GM18858 (cell line): ENCODE results near the gene NFIA.

Experiments used
- ATAC-seq: cut with Tn5 transposase; IDR thresholded peaks from one replicate; pipeline ENCODE4 v1.9.1; 2021; ENCODE audit not compliant: unreplicated experiment

NFIA gene

DNA sequence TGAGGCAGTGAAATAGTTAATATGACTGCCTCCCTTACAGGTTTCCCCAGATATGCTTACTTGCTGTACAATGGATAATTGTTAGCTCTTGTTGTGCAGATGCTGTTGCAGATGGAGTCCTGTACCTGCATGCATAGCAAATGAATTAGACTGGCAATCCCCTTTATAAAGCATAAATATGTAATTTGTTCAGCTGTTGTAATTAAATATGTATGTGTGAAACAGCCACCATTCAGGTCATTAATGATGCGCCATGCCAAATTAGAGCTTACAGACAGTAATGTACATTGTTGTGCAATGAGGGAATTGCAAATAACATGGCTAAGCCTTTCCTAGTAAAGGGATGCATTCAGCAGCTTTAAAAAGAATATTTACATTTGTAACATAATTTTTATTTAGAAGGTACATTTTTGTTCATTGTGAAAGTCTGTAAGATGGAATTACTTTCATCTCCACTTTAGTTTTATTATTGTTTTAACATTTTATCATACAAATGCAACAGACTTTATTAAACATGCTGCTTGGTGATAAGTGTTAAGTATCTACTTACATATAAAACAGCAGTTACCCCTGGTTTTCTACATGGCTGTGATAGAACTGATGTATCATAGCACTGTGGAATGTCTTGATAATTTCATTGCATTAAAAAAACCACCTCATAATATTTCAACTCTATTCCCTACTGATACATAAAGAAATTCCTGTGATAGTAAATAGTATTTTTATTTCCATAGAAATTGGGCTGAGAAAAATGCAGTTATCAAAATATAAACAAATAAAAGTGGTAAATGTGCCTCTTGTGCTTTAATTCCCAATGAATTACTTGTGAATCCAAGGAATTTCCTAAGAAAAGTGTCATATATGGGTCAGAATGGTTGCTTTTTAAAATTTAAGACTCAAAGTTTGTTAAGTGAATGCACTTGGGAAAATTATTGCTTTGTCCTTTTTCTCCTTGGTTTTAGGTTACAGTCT, 99.0 kb downstream of the NFIA start:
- no peak for ATAC-seq

DNA sequence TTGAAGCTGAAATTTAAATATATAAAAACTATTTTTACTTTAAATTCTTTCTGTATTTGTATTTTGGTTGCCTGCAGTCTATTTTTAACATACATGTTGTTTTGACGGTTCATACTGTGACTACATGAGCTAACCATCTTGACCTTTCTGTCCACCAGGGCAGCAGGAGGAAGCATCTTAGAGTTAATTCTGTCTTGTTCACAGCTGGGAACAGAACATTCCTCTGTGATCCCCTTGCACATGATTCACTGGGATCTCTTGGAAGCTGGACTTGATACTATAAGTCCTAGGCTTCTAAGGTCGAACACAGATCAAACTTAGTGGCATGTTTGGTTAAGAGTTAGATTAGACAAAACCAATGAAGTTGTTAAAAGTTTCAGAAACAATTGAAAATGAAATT, 99.7 kb downstream of the NFIA start:
- no peak for ATAC-seq

- ATAC-seq = no peak
Measured at GRCh38 chr1:61182480-61182879, 100.1 kb downstream of the NFIA start.

DNA sequence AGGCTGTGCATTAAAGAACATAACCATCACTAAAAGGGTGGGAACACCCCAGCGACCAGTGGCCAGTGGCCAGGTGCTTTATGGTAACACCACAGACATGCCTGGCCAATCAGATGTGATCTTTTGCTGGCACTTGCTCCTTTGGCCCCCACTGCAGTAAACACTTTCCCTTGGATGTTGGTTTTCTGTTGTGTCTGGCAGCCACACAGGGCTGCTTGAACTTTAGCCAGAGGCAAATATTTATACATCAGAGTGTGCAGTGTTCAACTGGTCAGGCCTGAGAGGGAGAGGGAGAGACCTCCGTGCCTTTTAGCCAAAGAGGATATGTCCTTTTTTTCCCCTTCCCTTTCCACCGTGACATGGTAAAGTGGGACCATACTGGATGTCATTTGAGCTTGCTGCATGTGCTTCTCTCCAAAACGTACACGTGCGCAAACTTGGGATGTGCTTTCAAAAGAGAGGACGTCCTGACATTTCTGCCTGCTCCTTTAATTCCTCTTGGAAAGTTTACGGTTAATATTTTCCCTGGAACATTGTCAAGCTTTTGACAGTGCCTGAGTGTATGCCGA, 101.2 kb downstream of the NFIA start:
- no peak for ATAC-seq

DNA sequence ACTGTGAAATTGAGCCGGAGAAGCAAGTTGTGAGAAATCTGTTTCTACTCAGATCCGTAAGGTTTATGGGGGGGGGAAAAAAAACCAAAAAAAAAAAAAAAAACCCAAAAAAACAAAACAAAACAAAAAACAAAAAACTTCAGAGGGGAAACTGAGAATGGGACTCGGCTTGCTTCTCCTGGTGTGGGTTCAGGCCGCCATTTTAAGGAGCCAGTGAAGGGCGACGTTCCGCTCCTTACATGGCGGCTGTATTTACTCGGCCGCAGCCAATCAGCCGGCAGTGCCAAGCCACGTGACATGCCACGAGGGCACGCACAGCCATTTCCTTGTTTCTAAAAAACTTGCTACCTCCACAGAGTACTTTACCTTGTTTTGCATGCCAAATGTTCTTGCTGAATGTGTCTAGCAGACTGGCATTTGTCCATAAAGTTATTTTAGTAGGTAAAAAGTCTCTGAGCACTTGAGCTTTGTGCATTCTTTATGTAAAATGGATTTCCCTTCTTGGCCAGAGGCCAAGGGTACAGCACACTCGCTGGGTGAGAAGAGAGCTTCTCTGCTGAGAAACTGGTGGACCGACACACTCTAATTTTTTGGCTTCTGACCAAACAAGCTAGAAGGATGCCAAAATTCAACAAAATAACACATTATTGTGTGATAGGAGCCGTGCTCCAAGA, 101.8 kb downstream of the NFIA start:
- ATAC-seq = no peak

DNA sequence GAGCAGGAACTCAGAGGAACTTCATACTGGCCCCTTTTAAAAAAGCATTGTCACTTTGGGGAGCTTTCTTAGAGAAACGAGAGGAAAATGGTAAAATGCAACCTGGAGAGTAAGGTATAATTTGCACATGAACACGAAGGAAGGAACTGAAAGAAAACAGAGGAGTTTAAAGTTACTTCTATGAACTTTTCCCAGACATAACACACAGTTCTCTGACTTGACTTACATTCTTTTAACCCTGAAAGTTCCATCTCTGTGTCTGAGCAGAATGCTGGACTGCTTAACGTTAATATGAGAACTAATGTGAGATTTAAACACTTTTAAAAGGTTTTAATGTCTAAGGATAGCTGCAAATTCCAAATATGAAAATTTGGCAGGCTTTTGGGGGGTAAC, 102.3 kb downstream of the NFIA start:
- ATAC-seq = no peak

GRCh38 chr1:61186753-61187152, 104.4 kb downstream of the NFIA start:
- no peak for ATAC-seq

DNA sequence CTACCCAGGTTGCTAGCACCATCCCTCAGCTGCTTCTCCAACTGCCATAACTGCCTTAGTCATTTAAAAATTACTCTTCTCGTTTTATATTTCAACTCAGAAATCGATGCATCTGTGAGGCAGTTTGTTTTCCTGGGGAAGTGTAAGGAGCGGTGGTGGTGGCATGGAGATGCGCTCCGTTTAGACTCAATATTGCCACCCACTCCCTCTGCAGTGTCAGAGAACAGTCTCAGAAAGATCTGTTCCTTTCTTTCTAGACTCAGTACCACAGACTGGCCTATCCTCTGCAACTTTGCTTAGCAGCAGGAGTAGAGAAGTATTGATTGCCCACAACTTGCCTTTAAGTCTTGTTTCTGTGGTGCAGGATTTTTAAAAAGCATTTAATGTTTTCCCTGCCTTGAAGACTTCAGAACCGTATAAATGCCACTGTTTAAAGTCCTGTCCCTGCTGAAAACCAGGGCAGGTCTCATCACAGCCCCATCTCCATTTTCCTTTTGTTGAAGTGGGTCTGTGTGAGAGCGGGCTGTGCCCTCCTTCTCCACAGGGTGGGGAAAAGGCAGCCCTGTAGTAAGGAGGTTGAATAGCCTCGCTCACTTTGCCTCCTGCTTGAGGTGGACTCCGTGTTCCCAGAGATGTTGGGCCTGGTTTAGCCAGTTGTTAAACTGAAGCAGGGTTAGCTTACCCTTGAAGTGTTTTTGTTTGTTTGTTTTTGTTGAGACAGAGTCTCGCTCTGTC, 105.2 kb downstream of the NFIA start:
- ATAC-seq = no peak

- ATAC-seq = no peak
Measured at GRCh38 chr1:61190153-61190552, 107.8 kb downstream of the NFIA start.

- no peak for ATAC-seq
Measured at GRCh38 chr1:61190618-61191432, 108.5 kb downstream of the NFIA start.

- ATAC-seq = no peak
Measured at GRCh38 chr1:61191433-61191720, 109.0 kb downstream of the NFIA start.

GRCh38 chr1:61192663-61193330, 110.4 kb downstream of the NFIA start:
- ATAC-seq = no peak

DNA sequence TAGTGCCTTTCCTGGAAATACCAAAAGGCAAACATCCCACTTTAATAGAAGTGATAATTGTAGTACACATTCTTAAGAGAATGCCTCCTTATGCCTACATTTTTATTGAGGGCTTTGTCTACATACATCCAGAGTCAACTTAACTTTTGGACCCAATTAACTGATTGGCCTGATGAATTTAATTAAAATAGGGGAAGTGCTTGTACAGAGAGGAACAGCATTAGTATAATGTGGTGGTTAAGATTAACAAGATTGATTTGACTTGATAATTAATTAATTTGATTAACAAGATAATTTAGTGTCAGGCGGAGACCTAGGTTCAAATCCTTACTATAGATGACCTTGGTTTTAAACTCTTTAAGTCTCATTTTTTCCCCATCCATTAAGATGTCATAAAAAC, 111.4 kb downstream of the NFIA start:
- ATAC-seq = no peak

DNA sequence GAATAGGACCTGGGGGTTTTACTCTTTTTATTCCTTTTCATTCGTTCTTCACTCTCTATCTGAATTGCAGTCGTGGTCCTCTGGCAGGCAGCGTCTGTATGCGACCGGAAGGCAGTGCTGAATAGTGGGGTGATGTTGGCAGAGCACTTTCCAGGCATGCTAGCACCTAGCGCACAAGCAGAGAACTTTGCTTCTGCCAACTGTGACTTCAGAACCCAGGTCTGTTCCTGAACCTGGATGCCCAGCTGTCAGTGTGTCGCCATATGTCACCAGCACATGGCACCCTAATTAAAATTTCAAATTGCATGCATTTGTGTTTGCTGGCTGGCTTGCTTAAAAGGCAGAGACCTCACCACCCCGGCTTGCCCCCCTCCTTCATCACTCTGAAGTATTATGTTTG, 116.2 kb downstream of the NFIA start:
- ATAC-seq = no peak

GRCh38 chr1:61201035-61201434, 118.7 kb downstream of the NFIA start:
- no peak for ATAC-seq

DNA sequence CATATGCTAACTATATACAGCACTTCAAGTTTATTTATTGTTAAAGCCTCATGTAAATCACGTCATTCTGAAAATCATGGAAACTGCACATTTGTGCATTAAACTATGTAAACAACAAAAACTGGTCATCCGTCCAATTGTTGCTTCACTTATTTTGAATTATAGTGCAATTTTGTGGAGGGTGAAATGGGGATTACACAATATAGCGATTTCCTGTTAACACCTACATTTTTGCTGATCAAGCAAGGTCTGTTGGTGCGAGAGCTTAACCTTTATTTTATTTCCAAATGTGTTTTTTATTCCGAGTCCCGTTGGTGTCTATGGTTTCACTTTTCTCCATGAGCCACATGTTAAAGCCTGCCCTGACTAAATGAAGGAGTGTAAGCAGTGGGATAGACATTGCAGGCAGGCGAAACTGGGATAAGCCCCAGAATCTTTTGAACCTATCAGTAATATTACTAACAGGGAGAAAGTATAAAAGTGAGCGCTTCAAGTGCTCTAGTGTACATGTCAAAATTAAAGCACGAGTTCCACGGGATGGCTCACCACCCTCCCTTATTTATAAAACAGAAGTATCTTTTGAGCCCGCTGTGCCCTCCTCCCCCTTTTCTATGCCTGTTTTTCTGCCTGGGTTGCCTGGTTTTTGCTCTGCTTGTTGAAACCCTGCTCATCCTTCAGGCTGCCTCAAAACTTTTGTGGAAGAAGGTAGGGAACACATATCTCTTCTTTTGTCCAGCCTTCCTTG, 120.7 kb downstream of the NFIA start:
- ATAC-seq = no peak

GRCh38 chr1:61204528-61204927, 122.2 kb downstream of the NFIA start:
- no peak for ATAC-seq

GRCh38 chr1:61207416-61207815, 125.1 kb downstream of the NFIA start:
- ATAC-seq = no peak

GRCh38 chr1:61208172-61208571, 125.8 kb downstream of the NFIA start:
- no peak for ATAC-seq
